T1000 (cell line): ENCODE results near the gene RALGDS.

Experiments used
- DNase-seq: peaks from one replicate; lab custom pipeline; 2025; ENCODE audit warnings: mixed read lengths; lab: John Stamatoyannopoulos, UW

RALGDS gene

DNA sequence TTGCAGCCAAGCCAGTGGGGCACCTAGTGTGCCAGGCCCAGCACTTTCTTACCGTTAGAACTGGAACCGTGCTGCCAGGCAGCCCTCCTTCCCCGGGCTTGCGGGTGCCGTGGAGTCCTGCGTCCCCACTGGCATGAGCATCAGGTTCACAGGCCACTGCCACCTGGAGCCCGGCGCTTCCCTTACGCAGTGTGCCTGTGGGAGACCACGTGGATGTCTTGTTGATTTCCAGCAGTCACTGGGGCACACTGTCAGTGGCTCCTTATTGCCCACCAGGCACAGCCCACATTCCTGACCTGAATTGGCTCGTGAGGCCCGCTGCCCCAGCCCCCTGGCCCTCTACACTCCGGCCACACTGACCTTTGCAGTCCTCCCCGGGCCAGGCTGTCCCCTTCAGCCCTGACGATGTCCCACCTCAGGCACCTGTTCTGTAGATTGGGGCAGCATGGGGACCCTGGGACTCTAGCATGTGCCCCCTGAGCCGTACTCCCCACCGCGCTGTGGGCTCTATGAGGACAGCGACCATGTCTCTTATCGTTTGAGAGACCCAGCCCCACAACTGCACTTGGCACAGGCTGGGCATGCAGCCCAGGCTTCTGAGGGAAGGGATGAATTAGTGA, 69.6 kb downstream of the RALGDS start:
- no peak for DNase-seq

DNA sequence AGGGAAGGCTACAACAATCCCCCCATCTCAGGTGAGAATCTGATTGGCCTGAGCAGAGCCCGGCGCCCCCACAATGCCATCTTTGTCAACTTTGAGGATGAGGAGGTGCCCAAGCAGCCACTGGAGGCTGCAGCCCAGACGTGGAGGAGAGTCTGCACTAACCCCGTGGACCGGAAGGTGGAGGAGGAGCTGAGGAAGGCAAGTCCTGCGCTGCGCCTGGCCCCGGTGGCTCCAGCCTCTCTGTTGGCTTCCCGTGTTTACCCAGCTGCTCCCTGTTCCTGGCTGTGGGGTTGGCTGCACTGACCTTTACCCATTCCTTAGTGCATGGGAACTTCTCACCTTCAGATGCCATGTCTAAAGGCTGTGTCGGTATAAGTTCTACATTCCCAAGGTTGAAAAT, 70.3 kb downstream of the RALGDS start:
- no peak for DNase-seq

GRCh38 chr9:133050142-133050541, 70.9 kb downstream of the RALGDS start:
- no peak for DNase-seq

GRCh38 chr9:133049043-133049442, 72.0 kb downstream of the RALGDS start:
- DNase-seq: no peak

GRCh38 chr9:133048595-133048994, 72.4 kb downstream of the RALGDS start:
- no peak for DNase-seq
